Stomach smooth muscle (tissue), 2 donors: ENCODE data around the gene ELMO1.

Experiments
- H3K27ac ChIP-seq: one replicate; pipeline ENCODE4 v1.7.0; 2013; ENCODE audit warnings: mild to moderate bottlenecking, low read length, inconsistent platforms
- H3K27me3 ChIP-seq, 2 donors: one replicate each; pipeline ENCODE4 v1.7.0; 2013; ENCODE audit warnings: low read length in 2 of 2; ENCODE audit not compliant: insufficient read depth in 2 of 2, control insufficient read depth in 1 of 2
- H3K36me3 ChIP-seq, 2 donors: one replicate each; pipeline ENCODE4 v1.7.0; 2013; ENCODE audit warnings: low read length in 2 of 2; ENCODE audit not compliant: control insufficient read depth in 2 of 2, insufficient read depth in 2 of 2
- H3K4me1 ChIP-seq: one replicate; pipeline ENCODE4 v1.7.0; 2013; ENCODE audit warnings: low read length; ENCODE audit not compliant: control insufficient read depth, insufficient read depth
- H3K4me3 ChIP-seq, 2 donors: one replicate each; pipeline ENCODE4 v1.7.0; 2013; ENCODE audit warnings: low read length in 2 of 2
- H3K9ac ChIP-seq, 2 donors: one replicate each; pipeline ENCODE4 v1.7.0; 2013; ENCODE audit warnings: low read length in 2 of 2, mild to moderate bottlenecking in 1 of 2
- H3K9me3 ChIP-seq, 2 donors: one replicate each; pipeline ENCODE4 v1.7.0; 2013; ENCODE audit warnings: low read length in 2 of 2; ENCODE audit not compliant: control insufficient read depth in 2 of 2
- donor health status: healthy.
- donor health status: Pancreatic carcinoma.

Gene ELMO1

GRCh38 chr7:37098762-37099161 lies 349.9 kb downstream of the ELMO1 start:
- Histone ChIP-seq H3K9me3 (no peaks in the 10 kb centered on the region), H3K4me3 (no peak overlapping the region), H3K4me1 (peaks cover 3% of the 10 kb centered on the region), H3K27me3 (no peaks in the 10 kb centered on the region), H3K9ac (no peak overlapping the region), H3K36me3 (no peaks in the 10 kb centered on the region), H3K27ac (no peak overlapping the region)

- no peaks in the 10 kb centered on the region for H3K27me3 ChIP-seq
- no peaks in the 10 kb centered on the region for H3K36me3 ChIP-seq
- no peaks in the 10 kb centered on the region for H3K9me3 ChIP-seq
- H3K9ac ChIP-seq, result no peak overlapping the region
- H3K4me3 ChIP-seq, result no peak overlapping the region
- peaks cover 3% of the 10 kb centered on the region for H3K4me1 ChIP-seq
- H3K27ac ChIP-seq, result no peak overlapping the region
Observed at GRCh38 chr7:37097983-37098382, 350.7 kb downstream of the ELMO1 start.

GRCh38 chr7:37097276-37097675 lies 351.4 kb downstream of the ELMO1 start:
- Histone ChIP-seq H3K27me3 (no peaks in the 10 kb centered on the region), H3K27ac (no peak overlapping the region), H3K9ac (no peak overlapping the region), H3K9me3 (no peaks in the 10 kb centered on the region), H3K4me1 (no peaks in the 10 kb centered on the region), H3K36me3 (no peaks in the 10 kb centered on the region), H3K4me3 (no peak overlapping the region)

GRCh38 chr7:37096341-37096740 lies 352.3 kb downstream of the ELMO1 start:
- Histone ChIP-seq H3K9ac (no peak overlapping the region), H3K27ac (no peak overlapping the region), H3K27me3 (no peaks in the 10 kb centered on the region), H3K36me3 (no peaks in the 10 kb centered on the region), H3K4me3 (no peak overlapping the region), H3K9me3 (no peaks in the 10 kb centered on the region), H3K4me1 (no peaks in the 10 kb centered on the region)

GRCh38 chr7:37095122-37095521 lies 353.5 kb downstream of the ELMO1 start:
- no peaks in the 10 kb centered on the region for H3K9me3 ChIP-seq
- no peaks in the 10 kb centered on the region for H3K36me3 ChIP-seq
- H3K27ac ChIP-seq, result no peak overlapping the region
- no peak overlapping the region for H3K4me3 ChIP-seq
- peaks cover 4% of the 10 kb centered on the region for H3K4me1 ChIP-seq
- H3K9ac ChIP-seq, result no peak overlapping the region
- no peaks in the 10 kb centered on the region for H3K27me3 ChIP-seq

GRCh38 chr7:37093257-37093656 lies 355.4 kb downstream of the ELMO1 start:
- no peak overlapping the region for H3K4me3 ChIP-seq
- no peak overlapping the region for H3K27ac ChIP-seq
- no peaks in the 10 kb centered on the region for H3K36me3 ChIP-seq
- peaks cover 13% of the 10 kb centered on the region for H3K4me1 ChIP-seq
- no peaks in the 10 kb centered on the region for H3K9me3 ChIP-seq
- H3K9ac ChIP-seq, result no peak overlapping the region
- no peaks in the 10 kb centered on the region for H3K27me3 ChIP-seq

- Histone ChIP-seq H3K9ac (no peak overlapping the region), H3K4me3 (no peak overlapping the region), H3K27me3 (no peaks in the 10 kb centered on the region), H3K36me3 (no peaks in the 10 kb centered on the region), H3K9me3 (no peaks in the 10 kb centered on the region), H3K27ac (no peak overlapping the region), H3K4me1 (peaks cover 13% of the 10 kb centered on the region)
Observed at GRCh38 chr7:37092548-37092947, 356.1 kb downstream of the ELMO1 start.

GRCh38 chr7:37089972-37090371 lies 358.7 kb downstream of the ELMO1 start:
- Histone ChIP-seq H3K27me3 (no peaks in the 10 kb centered on the region), H3K27ac (no peak overlapping the region), H3K9ac (no peak overlapping the region), H3K4me1 (peaks cover 13% of the 10 kb centered on the region), H3K36me3 (no peaks in the 10 kb centered on the region), H3K4me3 (no peak overlapping the region), H3K9me3 (no peaks in the 10 kb centered on the region)

GRCh38 chr7:37085600-37085999 lies 363.1 kb downstream of the ELMO1 start:
- Histone ChIP-seq H3K9me3 (no peaks in the 10 kb centered on the region), H3K27me3 (no peaks in the 10 kb centered on the region), H3K9ac (no peak overlapping the region), H3K27ac (no peak overlapping the region), H3K4me3 (no peak overlapping the region), H3K4me1 (peaks cover 24% of the 10 kb centered on the region), H3K36me3 (no peaks in the 10 kb centered on the region)

- no peaks in the 10 kb centered on the region for H3K27me3 ChIP-seq
- no peak overlapping the region for H3K27ac ChIP-seq
- no peaks in the 10 kb centered on the region for H3K9me3 ChIP-seq
- H3K9ac ChIP-seq, result no peak overlapping the region
- H3K4me1 ChIP-seq, result peaks cover 12% of the 10 kb centered on the region
- no peaks in the 10 kb centered on the region for H3K36me3 ChIP-seq
- H3K4me3 ChIP-seq, result no peak overlapping the region
Observed at GRCh38 chr7:37084303-37084702, 364.4 kb downstream of the ELMO1 start.

GRCh38 chr7:37083311-37084096 lies 365.2 kb downstream of the ELMO1 start:
- Histone ChIP-seq H3K27ac (peak overlapping the region; percentile 32), H3K27me3 (no peaks in the 10 kb centered on the region), H3K4me1 (peaks cover 11% of the 10 kb centered on the region), H3K9me3 (no peaks in the 10 kb centered on the region), H3K9ac (no peak overlapping the region), H3K4me3 (peak overlapping the region in 1 of 2 donors; percentile 8), H3K36me3 (no peaks in the 10 kb centered on the region)
